A673 (cell line): Measurements from ENCODE around the gene CST6.

Experiments used
- EZH2 ChIP-seq: fragments of 200-600 bp; sonication (generic); IDR thresholded peaks from 2 replicates; pipeline ENCODE4 v1.6.1; 2017; ENCODE audit warnings: borderline replicate concordance, low read depth, mild to moderate bottlenecking, mixed read lengths, antibody characterized with exemption, low read length; ENCODE audit not compliant: poor library complexity, severe bottlenecking
- TF ChIP-seq, protein P1 (sequence below): fragments of 300-800, 200-600 bp; sonication (generic); conservative IDR thresholded peaks from 2 replicates; pipeline ENCODE4 v1.5.1; 2017; ENCODE audit warnings: low read depth, mild to moderate bottlenecking, antibody characterized with exemption, low read length, moderate library complexity, mixed read lengths

- TF ChIP-seq, protein P1, sequence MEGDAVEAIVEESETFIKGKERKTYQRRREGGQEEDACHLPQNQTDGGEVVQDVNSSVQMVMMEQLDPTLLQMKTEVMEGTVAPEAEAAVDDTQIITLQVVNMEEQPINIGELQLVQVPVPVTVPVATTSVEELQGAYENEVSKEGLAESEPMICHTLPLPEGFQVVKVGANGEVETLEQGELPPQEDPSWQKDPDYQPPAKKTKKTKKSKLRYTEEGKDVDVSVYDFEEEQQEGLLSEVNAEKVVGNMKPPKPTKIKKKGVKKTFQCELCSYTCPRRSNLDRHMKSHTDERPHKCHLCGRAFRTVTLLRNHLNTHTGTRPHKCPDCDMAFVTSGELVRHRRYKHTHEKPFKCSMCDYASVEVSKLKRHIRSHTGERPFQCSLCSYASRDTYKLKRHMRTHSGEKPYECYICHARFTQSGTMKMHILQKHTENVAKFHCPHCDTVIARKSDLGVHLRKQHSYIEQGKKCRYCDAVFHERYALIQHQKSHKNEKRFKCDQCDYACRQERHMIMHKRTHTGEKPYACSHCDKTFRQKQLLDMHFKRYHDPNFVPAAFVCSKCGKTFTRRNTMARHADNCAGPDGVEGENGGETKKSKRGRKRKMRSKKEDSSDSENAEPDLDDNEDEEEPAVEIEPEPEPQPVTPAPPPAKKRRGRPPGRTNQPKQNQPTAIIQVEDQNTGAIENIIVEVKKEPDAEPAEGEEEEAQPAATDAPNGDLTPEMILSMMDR = no peak
- no peak for TF ChIP-seq EZH2
Measured at GRCh38 chr11:66048547-66049323, 36.9 kb downstream of the CST6 start, which contains the start of gene GAL3ST3.
